ENCODE results near the gene PRSS22.

- TF ChIP-seq NR2C2 (CRISPR knock-in tag; IDR thresholded peaks at IDR 0.05) (no peak), CTCF (IDR thresholded peaks at IDR 0.05) (no peak), ZNF317 (CRISPR knock-in tag; IDR thresholded peaks at IDR 0.05; ENCODE audit: borderline replicate concordance, low read depth) (no peak), ATF2 (CRISPR knock-in tag; IDR thresholded peaks at IDR 0.05; ENCODE audit: borderline replicate concordance, low read depth) (no peak), ATF1 (CRISPR knock-in tag; IDR thresholded peaks at IDR 0.05) (no peak), SMAD3 (CRISPR knock-in tag; IDR thresholded peaks at IDR 0.05; ENCODE audit: borderline replicate concordance) (no peak), ZNF532 (CRISPR knock-in tag; IDR thresholded peaks at IDR 0.05; ENCODE audit: borderline replicate concordance) (no peak), CREB1 (CRISPR knock-in tag; IDR thresholded peaks at IDR 0.05) (no peak)
Measured at GRCh38 chr16:2827374-2827791, 30.6 kb downstream of the PRSS22 start.

All from WTC11 (cell line).